HG03575 (cell line): ENCODE data around the gene KHSRP.

Source experiments
- ATAC-seq: cut with Tn5 transposase; IDR thresholded peaks from one replicate; pipeline ENCODE4 v1.9.1; 2021; ENCODE audit not compliant: unreplicated experiment, insufficient number of reproducible peaks, low FRiP score; ENCODE audit errors: extremely low read depth

Gene KHSRP

GRCh38 chr19:6374161-6374709 lies 50.4 kb downstream of the KHSRP start:
- no peak for ATAC-seq

- no peak for ATAC-seq
Observed at GRCh38 chr19:6373813-6374108, 50.9 kb downstream of the KHSRP start.

GRCh38 chr19:6373096-6373812 lies 51.4 kb downstream of the KHSRP start:
- ATAC-seq = no peak

GRCh38 chr19:6372594-6373095 lies 52.0 kb downstream of the KHSRP start, which contains the start of gene ALKBH7:
Gene ALKBH7, plus strand, starts transcription at chr19:6372794. Its CDS starts 27 bp downstream, at chr19:6372821.
- peak; percentile 40 for ATAC-seq

GRCh38 chr19:6364353-6364752 lies 60.3 kb downstream of the KHSRP start:
- no peak for ATAC-seq
